HG02884 (cell line): ENCODE data around the gene RIC8B.

Experiments
- ATAC-seq: cut with Tn5 transposase; IDR thresholded peaks from one replicate; pipeline ENCODE4 v1.9.1; 2021; ENCODE audit warnings: mild to moderate bottlenecking, moderate library complexity; ENCODE audit not compliant: unreplicated experiment

Gene RIC8B

DNA sequence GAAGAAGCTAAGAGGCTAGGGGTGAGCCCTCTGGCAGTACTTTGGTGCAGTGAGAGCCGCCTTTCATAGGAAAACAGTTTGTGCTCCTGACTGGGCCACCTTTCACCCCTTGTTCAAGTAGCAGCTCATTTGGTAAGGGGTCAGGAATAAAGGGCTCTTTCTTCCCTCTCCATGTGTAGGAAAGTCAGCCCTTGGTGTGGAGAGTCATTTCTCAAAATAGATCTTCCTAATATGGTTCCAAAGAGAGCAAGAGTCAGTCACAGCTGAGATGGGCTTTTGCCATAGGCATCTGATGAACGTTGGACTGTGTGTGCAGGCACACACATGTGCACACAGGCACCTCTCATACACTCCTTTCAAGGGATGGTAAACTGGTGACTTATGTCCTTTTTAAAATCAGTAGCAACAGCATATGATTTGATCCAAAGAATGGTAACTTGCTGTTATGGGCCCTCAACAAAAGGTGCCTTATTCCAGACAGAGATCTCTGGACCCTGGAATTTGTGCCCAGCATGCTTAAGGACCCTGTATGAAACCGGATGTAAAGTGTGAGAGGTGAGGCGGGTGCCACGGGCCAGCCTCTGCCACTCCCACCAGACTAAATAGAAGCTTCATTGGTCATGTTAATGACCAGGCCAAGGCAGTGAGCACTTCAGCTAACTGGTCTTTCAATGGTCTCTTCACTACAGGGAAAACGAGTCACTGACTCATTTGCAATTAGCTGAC, 16.7 kb upstream of the RIC8B start:
- no peak for ATAC-seq

DNA sequence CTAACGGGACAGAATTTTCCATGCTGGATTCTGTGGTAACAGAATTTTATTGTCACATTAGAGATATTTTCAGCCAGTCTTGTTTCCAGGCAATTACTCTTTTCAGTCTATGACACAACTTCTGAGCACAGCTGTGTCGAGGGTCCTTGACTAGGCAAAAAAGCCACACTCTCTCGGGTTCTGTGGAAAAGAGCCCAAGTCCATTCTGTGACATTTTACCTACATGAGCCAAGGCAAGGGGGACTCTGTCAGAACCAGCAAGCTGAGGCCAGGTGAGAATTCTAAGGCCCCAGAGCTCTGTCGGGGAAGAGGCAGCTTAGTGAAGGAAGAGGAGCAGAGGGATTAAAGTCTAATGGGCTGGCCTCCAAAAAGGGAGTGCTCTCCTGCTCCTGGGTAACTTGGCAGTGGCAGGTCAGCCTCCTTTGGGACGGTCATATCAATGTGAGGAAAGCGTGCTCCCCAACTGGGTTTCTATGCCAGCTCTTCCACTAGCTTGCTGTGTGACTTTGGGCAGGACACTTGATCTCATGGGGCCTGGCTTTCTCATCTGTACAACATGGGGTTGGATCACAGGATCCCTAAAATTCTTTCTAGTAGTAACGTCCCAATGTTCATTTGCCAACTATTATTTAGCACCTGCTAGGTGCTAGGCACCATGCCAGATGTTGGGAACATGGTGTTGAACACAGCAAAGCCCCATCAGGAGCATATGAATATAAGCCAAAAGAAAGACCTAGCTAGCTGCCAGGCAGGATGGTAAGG, 16.0 kb upstream of the RIC8B start:
- no peak for ATAC-seq

DNA sequence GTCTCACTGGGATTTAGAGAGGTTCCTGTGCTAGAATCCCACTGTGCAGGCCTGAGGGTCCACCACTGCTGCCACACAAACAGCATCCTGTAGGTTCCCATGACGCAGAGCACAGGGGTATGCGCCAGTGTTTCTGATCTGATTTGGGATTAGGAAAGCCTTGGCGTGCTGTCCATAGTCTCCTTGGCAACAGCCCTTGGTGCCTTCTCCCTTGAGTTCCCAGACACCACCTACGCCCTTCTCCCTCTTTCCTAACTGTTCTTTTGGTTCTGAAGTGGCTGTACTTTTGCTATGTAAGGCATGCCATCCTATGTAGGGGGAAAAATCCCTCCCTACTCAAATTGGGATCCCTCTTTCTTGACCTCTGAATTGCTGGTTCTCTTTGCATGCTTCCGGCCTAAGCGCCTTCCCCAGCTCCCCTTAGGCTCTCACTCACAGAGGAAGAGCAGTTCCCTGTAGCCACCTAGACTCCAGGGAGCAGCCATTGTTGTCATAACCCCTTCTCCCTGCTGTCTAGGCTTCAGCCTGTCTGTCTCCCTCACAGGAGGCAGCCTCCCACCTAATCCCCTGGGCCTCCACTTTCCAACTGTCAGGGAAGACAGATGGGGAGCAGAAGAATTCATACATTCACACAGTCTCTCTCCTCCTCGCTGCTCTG, 14.8 kb upstream of the RIC8B start:
- ATAC-seq, result peak; percentile 24

DNA sequence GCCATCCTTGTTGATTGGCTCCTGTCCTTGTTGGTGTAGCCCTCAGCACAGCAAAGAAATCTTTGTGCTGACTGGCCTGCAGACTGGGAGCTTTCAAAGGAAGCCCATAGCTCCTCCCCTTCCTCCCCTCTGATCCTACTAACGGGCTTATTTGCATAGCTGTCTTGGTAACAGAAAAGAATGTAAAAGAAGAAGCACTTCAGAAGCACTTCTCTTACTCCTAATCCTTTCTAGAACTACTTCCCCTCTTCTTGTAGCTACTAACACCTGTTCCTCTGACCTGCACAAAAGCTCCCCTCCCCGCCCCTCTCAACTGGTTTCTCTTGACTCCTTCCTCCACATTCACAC, 14.3 kb upstream of the RIC8B start:
- ATAC-seq, result peak; percentile 96

DNA sequence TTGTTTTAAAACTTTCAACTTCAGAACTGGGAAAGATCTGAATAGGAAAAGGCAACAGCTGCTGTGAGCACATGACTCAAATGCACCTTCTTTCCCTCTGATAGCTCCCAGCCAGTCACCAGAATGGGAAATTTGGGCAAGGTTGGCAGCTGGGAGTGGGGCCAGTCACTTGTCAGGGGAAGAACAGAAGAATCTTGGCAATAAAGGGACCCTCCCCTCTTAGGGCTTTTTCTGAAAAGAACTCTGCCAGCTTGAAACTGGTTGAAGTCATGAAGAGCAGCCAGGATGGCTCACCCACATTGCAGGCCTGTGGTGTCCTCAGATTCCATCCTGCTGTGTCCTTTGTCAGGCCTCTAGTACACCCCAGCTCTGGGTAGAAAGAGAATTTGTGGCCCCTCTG, 10.3 kb upstream of the RIC8B start:
- no peak for ATAC-seq

DNA sequence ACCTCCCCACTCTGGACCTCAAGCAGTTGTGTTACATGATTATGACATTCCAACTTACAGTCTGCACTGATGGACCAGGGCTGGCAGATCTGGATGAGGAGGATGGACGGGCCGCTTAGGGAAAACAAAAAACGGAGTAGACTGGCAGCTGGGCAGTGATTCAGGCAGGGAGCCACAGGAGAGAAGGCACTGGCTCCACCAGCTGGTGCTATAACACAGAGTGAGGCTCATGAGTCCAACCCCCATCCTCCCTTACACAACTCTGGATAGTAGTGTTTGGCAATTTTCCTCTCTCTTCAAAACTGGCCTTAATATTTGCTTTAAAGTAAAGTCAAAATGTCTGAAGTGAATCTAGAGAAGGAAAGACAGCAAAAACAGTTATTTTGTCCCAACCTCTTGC, 9.7 kb upstream of the RIC8B start:
- no peak for ATAC-seq

DNA sequence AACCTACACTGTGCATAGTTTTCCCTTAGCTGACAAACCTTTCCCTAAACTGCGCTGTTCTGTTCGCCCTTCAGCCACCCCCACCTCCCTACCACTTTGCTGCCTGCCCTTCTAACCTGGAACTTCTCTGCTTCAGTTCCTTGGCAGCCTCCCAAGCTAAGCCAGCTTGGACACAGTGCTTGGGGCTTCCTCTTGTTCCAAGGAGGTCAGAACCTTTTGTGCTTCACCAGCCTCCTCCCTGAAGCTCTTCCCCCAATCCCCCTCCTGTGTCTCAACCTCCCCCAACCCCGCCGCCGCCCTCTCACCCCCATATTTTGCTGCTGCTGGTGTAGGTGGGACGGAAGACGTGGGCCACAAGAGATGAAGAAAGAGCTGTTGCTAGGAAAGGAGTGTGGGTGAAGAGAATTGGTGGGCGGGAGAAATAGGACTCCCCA, 8.1 kb upstream of the RIC8B start:
- no peak for ATAC-seq

DNA sequence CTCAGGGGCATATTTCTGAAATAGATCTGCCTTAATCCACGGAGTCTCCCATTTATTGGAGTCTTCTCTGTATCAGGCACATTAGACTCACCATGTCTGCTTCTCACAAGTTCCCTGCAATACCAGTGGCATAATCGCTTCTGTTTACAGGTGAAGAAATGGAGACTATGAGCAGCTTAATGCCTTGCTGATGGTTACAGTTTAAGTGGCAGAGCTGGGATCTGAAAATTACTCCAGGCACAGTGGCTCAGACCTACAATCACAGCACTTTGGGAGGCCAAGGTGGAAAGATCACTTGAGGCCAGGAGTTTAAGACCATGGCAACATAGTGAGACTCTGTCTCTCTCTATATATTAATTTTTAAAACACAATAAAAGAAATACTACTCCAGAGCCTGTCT, 7.3 kb upstream of the RIC8B start:
- ATAC-seq, result no peak

DNA sequence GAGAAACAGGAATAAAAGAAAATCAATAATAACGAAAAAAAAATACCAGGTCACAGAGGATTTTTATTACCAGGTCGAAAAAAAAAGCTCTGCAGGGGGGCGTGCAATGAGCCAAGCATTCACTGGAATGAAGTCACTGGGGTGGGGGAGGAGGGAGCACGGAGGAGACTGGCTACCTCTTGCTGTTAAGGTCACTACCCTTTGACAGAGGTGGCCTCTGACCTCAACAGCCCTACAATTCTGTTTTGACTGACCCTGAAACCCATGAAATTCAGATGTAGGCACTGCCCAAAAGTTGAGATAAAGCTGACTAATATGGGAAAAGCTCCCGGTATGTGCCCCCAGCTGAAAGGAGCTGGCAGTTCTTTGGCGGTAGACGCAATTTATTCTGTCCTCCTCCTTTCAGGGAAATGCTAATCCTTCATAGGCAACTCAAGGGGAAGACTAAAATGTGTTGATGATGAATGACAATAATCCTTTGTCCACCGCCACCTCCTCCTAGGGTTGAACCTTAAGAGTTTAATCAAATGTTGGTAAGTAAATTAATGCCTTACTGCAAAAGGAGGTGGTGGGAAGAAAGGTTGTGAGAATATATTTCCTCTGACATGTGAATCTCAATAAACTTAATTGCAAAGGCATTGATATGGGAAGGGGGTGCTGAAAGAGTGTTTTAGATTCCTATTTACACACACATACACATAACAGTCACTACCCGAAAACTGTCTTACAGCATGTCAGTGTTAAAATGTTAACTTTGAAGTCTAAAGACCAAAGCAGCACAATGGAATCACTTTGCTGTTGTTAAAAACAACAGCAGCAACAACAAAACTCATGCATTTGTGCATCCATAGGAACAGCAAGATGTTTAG, 6.3 kb upstream of the RIC8B start:
- no peak for ATAC-seq

DNA sequence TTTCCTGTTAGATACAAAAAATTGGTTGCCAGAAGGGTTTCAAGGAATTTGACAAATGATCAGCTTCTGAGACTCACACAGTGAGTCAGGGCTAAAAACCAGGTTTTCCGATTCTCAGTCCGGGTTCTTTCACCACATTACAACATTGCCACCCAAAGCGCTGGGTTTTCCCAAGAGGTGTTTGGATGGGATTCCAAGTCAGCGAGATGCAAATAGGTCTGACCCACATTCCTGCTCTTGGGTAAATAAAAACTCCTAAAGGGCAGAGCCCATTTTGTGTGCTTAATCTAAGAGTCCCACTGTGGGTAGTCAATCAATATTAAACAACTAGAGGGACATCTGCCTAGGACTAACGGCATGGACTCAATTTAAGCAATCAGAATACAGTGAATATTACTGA, 5.4 kb upstream of the RIC8B start:
- ATAC-seq, result no peak

DNA sequence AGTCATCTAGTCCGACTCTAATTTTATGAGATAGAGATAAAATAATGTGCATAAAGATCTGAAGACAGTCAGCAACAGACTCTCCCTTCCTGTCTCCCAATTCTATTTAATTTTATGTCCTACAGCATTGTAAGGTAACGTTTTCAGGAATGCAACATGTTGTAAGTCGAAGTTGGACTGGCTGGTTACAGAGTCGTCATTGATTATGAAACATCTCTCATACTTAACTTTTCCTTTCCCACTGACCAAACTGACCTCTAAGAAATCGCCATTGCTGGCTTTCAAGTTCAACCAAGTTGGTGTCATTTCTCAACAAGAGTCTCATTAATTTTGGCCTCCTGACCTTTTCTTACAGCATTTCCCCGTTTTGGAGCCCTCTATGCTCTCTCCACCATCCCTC, 4.9 kb upstream of the RIC8B start:
- ATAC-seq, result no peak

DNA sequence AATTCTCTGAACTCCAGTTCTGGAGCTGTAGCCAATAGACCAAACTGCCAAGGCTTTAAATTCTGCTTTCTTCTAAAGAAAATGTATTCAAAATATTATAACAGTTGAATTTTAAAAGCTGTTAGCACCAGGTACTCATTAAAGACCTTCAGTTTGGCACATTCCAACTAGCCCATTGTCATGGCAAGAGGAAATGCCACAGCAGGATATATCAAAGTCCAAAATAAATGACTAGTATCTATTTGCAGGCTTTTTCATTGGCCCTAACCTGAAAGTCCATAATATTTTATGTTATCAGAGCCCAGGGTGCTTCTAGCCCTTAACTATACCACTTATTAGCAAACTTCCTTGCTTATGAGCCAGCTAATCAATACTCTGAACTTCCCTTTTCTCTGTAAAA, 3.1 kb upstream of the RIC8B start:
- ATAC-seq, result no peak

DNA sequence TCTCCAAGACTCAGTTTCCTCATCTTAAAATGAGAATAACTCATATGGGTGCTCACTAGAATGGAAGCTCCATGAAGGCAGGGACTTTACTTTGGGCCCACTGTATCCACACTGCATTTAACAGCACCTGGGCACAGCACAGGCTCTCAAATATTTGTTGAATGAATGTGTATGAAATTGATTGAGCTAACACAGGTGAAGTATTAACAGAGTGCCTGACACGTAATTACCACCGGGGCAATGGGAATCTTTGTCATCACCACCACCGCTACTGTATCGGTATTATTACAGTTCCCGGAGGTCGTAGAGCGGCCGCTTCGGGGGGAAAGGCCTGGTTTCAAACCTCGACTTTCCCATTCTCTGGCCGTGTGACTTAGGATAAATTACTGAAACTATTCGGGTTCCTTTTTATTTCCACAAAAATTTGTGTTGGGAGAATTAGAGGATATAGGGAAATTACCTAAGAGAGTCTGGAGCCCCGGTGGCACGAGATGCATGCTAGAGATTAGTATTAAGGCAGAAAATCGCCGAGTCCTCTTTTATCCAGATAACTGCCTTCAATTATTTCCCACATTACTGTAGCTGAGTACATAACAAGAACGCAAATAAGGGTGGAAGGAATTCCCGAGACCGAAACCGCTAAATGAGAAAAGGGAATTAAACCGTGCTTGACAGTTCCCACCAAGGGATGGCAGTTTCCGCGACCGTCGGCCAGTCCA, 1.0 kb upstream of the RIC8B start:
- ATAC-seq, result no peak

DNA sequence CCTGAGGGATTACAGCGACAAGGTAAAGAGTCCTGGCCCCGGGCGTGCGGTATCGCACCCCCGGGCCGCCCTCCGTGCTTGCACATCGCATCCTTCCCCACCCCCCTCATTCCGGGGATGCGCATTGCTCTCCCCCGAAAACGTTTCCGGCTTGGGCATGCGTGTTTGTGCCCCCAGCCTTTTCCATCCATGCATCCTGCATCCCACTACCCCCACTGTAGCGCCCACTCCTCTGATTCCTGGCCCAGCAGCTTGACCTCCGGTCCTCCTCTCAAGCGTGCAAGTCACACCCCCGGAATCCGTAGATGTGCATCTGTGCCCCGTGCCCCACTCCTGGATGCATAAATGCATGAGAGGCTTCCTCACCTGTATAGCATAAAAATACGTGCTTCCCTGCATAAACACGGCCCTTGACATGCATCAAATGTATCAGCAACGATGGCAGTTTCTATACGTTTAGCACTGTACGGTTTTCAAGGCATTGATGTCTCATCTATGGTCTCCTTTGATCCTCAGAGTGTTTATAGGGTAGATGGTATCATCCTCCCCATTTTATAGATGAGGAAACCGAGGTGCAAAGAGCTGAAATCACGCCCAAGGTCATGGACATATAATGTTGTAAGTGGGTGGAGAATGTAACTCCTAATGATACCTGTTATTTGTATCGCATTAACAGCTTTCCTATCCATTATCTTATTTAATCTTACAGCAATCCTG, 484 bp downstream of the RIC8B start:
- peak; percentile 18 for ATAC-seq

DNA sequence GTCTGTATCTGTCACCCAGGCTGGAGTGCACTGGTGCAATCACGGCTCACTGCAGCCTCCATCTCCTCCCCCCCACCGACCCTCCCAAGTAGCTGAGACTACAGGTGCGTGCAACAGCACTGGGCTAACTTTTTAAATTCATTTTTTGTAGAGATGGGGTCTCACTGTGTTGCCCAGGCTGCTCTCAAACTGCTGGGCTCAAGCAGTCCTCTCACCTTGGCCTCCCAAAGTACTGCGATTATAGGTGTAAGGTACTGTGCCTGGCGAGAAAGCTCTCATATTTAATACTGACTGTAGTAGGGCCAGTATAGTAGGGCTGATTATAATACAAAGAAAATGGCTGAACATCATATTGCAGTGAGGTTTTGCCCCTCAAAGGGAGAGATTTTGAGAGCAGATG, 2.4 kb downstream of the RIC8B start:
- no peak for ATAC-seq

DNA sequence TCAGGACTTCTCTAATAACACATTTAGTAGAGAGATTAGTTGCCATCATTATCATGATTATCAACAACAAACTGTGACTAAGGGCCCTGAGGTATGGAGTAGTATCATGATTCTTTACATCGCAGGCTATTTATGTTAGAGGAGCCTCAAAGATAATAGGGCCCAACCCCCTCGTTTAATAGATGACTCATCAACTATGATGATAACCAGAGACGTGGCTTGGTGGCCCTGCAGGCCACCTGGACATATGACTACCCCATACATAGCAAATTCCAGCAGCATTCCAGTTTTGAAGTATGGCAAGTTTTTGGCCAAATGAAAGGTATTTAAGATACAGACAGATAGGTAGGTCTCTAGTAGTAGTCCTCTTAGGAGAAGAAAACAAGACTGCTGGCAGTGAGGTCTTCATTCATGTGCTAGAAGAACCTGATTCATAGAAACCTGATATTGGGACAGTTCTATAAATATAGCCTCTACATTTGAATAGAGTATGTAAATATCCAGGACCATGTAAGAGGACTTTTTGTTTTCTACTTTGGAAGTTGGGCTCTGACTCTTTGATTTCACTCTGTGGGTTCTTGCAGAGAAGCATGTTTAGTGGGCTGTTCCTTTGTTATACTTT, 5.6 kb downstream of the RIC8B start:
- ATAC-seq, result no peak

DNA sequence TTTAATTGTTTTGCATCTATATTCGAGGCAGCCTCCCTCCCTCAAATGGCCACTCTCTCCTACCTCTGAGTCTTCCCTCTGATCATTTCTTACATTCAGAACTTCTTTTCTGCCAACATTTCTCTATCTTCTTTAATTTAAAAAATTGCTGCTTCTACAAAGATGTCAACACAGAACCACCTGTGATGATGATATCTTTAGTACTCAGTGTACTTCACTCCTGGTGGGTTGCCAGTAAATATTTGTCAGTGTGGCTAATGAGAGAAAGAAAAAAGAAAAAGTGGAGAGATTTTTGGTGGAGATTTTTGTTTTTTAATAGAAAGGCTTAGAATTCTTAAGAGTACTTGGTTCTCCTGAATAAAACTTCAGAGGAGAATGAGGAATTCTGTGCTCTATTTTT, 8.1 kb downstream of the RIC8B start:
- no peak for ATAC-seq

DNA sequence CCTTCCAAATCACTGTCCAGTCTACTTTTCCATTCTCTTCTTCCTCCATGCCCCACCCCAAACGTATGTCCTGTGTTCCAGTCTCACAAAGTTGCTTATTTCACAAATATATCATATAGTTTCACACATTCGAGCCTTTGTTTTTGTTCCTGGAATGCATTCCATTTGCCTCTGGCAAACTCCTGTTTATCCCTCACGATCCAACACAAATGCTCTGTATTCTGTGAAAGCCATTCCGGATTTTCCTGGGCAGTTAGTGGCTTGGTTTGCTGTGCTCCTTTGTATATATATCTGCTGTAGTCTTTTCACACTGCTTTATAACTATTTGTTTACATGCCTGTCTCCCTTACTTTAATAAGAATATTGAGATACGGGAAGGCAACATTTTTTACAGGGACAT, 9.0 kb downstream of the RIC8B start:
- ATAC-seq, result no peak

DNA sequence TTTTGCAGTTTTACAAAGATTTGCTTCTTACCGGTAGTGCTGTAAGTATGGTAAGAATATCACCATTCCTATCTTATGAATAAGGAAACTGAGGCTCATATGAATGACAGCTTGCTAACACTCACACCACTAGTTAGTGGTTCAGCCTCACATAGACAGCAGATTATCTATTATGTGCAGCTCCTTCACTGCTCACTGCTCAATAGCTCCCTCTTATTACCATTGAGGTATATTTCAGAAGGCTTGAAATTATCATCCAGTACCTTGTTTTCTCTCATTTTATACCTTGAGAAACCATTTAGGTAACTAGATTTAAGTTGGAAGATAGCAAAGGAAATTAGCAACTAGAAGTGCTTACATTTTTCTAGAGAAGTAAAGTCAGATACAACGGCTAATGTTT, 15.5 kb downstream of the RIC8B start:
- ATAC-seq, result no peak

DNA sequence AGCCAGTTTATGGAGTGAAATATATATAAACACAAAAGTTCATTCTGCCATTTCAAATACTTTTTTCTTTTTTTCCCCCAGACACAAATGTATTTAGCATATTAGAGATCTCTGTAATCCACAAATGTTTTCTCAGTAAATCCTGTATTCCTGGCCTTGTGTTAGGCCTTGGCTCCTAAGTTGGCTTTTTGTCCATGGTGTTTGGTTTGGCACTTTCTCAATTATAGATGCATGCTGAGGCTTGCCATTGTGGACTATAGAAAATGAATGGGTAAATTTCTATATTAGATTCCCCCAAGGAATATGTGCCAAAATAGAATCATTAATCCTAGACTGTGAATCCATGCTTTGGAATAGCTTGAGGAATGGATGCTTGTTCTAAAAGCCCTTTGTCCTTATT, 17.0 kb downstream of the RIC8B start:
- no peak for ATAC-seq
